Urothelium cell line (cell line): ENCODE results near the gene TSPAN15.
A peak's percentile ranks its signal among the peaks of the same experiment; 100 is the strongest.

Source experiments
- DNase-seq: peaks from one replicate; pipeline ENCODE4 v3.0.0; 2011; ENCODE audit warnings: low spot score, mixed read lengths
- FAIRE-seq: peaks from 2 replicates; lab custom pipeline; 2011; peaks lifted over from hg19 to GRCh38; lab: Jason Lieb, UNC

TSPAN15 gene

GRCh38 chr10:69416695-69417094 lies 34.6 kb upstream of the TSPAN15 start, which contains the start of gene TACR2:
TSS of gene TACR2 (minus strand) at chr10:69416918. CDS start at chr10:69416323, 595 bp downstream.
- FAIRE-seq (no peak), DNase-seq (no peak)

- DNase-seq, result no peak
- no peak for FAIRE-seq
These were observed 33.7 kb upstream of the TSPAN15 start for GRCh38 chr10:69417542-69417941.

GRCh38 chr10:69418052-69418752 lies 33.1 kb upstream of the TSPAN15 start:
- no peak for DNase-seq
- FAIRE-seq, result no peak

GRCh38 chr10:69419096-69419743 lies 32.0 kb upstream of the TSPAN15 start:
- FAIRE-seq (peak; percentile 37), DNase-seq (no peak)

- DNase-seq, result no peak
These were observed 31.5 kb upstream of the TSPAN15 start for GRCh38 chr10:69419744-69420126.

GRCh38 chr10:69421611-69422308 lies 29.5 kb upstream of the TSPAN15 start:
- DNase-seq (no peak), FAIRE-seq (no peak)

More at GRCh38 chr10:69419744-69420126, 31.5 kb upstream of the TSPAN15 start:
- no peak for FAIRE-seq

- no peak for DNase-seq
- FAIRE-seq, result no peak
These were observed 28.6 kb upstream of the TSPAN15 start for GRCh38 chr10:69422676-69423075.

GRCh38 chr10:69425041-69425440 lies 26.2 kb upstream of the TSPAN15 start:
- FAIRE-seq, result no peak
- DNase-seq, result no peak

GRCh38 chr10:69425511-69426298 lies 25.6 kb upstream of the TSPAN15 start:
- no peak for FAIRE-seq
- no peak for DNase-seq

GRCh38 chr10:69426376-69426727 lies 24.9 kb upstream of the TSPAN15 start:
- FAIRE-seq (no peak), DNase-seq (no peak)

GRCh38 chr10:69428165-69428564 lies 23.1 kb upstream of the TSPAN15 start:
- FAIRE-seq (no peak), DNase-seq (no peak)

- FAIRE-seq (no peak), DNase-seq (no peak)
These were observed 17.1 kb upstream of the TSPAN15 start for GRCh38 chr10:69434169-69434568.

- FAIRE-seq (no peak), DNase-seq (no peak)
These were observed 16.3 kb upstream of the TSPAN15 start for GRCh38 chr10:69434926-69435325.

- DNase-seq, result no peak
- no peak for FAIRE-seq
These were observed 15.2 kb upstream of the TSPAN15 start for GRCh38 chr10:69435966-69436520.

- DNase-seq (no peak), FAIRE-seq (no peak)
These were observed 13.7 kb upstream of the TSPAN15 start for GRCh38 chr10:69437321-69438259.

- FAIRE-seq, result no peak
- no peak for DNase-seq
These were observed 12.5 kb upstream of the TSPAN15 start for GRCh38 chr10:69438536-69439349.

GRCh38 chr10:69439350-69439739 lies 11.9 kb upstream of the TSPAN15 start:
- FAIRE-seq (no peak), DNase-seq (no peak)

GRCh38 chr10:69439813-69440506 lies 11.3 kb upstream of the TSPAN15 start:
- no peak for DNase-seq
- FAIRE-seq, result no peak
